ENCODE data around the gene RHCE.
"Not testable (repeated sequence)": the region's sequence is repeated elsewhere in the genome, so short reads cannot be mapped to it uniquely, and the experiment has no call there.

- TF ChIP-seq CTCF (conservative IDR thresholded peaks at IDR 0.05 in 1 of 2, IDR thresholded peaks at IDR 0.05 in 1 of 2; ENCODE audit: low read depth in 1 of 2, low read length in 2 of 2); EZH2 (IDR thresholded peaks at IDR 0.05; ENCODE audit: low read length, missing control alignments): not testable (repeated sequence)
Observed at GRCh38 chr1:25329336-25329735, 91.3 kb downstream of the RHCE start.
